Body of pancreas (tissue), 4 donors: ENCODE results near the gene CTTN.

Experiments
- POLR2A ChIP-seq, 3 donors: fragments of 450-650 bp; IDR thresholded peaks; one replicate each; pipeline ENCODE4 v1.6.1; 2016; ENCODE audit warnings: antibody characterized with exemption in 3 of 3, mild to moderate bottlenecking in 2 of 3
- TF ChIP-seq, protein P1 (sequence below), 7 experiments: fragments of 450-650 bp in 4 of 7; fragments of 200-600 bp in 3 of 7; sonication (generic) in 3 of 7; IDR thresholded peaks; one replicate each; pipeline ENCODE4 v1.5.1; 2016 to 2019; ENCODE audit warnings: antibody characterized with exemption in 7 of 7

DNA sequence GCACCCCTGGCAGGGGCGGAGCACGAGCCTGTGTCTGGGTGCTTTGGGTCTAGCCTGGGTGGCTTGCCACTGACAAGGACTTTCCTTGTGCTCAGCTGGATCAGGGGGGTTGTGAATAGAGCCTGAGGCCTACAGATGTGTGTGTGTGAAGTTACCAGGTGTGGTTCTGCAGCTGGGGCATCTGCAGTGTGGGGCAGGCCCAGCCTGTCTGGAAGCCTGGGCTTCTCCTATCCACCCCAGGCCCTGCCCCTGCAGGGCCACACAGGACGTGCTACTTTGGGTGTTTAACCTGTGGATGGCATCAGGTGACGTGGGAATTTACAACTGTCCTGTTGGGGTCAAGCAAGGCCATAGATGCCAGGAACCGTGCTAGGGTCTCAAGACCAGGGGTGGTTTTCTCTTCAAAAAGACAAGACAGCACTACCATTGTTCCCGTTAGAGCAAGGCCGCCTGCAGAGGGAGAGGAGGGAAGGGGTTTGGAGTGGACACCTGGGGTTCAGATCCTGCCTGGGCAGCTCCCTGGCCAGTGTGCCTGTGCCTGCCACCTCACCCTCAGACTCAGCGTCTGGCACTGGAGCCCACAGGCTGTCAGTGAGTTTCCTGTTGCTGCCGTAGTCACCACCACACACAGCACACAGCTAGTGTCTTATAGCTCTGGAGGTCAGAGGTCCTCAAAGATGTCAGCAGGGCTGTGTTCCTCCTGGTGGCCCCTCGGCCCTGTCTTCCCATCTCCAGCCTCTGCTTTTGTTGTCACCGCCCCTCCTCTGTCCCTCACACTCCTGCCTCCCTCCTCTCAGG, 31.6 kb downstream of the CTTN start:
- TF ChIP-seq, protein P1, sequence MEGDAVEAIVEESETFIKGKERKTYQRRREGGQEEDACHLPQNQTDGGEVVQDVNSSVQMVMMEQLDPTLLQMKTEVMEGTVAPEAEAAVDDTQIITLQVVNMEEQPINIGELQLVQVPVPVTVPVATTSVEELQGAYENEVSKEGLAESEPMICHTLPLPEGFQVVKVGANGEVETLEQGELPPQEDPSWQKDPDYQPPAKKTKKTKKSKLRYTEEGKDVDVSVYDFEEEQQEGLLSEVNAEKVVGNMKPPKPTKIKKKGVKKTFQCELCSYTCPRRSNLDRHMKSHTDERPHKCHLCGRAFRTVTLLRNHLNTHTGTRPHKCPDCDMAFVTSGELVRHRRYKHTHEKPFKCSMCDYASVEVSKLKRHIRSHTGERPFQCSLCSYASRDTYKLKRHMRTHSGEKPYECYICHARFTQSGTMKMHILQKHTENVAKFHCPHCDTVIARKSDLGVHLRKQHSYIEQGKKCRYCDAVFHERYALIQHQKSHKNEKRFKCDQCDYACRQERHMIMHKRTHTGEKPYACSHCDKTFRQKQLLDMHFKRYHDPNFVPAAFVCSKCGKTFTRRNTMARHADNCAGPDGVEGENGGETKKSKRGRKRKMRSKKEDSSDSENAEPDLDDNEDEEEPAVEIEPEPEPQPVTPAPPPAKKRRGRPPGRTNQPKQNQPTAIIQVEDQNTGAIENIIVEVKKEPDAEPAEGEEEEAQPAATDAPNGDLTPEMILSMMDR (IDR thresholded peaks at IDR 0.05), result no peak
- TF ChIP-seq POLR2A (IDR thresholded peaks at IDR 0.05), result no peak
